HG03460 (cell line): ENCODE measurements around the gene NDOR1.

Experiments
- ATAC-seq: cut with Tn5 transposase; IDR thresholded peaks from one replicate; pipeline ENCODE4 v1.9.1; 2021; ENCODE audit not compliant: unreplicated experiment

NDOR1 gene

DNA sequence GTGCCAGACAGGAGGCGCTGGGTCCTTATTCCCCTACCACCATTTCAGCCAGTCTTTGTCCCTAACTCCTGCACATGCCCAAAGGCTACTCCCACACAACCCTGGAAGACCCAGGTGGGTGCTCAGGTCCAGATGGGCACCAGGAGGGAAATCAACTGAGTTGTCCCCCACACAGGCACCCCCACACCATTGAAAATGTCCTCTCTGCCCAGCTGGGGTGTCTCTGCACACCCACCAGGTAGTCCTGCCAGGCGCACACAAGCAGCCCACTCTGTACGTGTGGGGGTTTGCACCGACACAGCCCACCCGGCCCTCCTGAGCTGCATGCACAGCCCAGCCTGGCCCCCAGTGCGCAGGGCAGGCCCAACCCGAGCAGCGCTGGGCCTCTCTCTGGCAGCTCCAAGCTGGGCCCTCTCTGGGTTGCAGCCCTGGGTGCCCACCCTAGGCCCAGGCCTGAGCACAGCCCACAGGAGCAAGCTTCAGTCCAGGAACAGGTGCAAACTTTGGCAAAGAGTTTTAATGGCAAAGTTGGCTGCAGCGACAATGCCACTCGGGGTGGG lies 14.3 kb downstream of the NDOR1 start:
- no peak for ATAC-seq

GRCh38 chr9:137220317-137221094 lies 15.0 kb downstream of the NDOR1 start:
- ATAC-seq = no peak

- ATAC-seq = no peak
These were observed 15.6 kb downstream of the NDOR1 start for GRCh38 chr9:137221095-137221505.

GRCh38 chr9:137221506-137222111 lies 16.1 kb downstream of the NDOR1 start:
- ATAC-seq = no peak

DNA sequence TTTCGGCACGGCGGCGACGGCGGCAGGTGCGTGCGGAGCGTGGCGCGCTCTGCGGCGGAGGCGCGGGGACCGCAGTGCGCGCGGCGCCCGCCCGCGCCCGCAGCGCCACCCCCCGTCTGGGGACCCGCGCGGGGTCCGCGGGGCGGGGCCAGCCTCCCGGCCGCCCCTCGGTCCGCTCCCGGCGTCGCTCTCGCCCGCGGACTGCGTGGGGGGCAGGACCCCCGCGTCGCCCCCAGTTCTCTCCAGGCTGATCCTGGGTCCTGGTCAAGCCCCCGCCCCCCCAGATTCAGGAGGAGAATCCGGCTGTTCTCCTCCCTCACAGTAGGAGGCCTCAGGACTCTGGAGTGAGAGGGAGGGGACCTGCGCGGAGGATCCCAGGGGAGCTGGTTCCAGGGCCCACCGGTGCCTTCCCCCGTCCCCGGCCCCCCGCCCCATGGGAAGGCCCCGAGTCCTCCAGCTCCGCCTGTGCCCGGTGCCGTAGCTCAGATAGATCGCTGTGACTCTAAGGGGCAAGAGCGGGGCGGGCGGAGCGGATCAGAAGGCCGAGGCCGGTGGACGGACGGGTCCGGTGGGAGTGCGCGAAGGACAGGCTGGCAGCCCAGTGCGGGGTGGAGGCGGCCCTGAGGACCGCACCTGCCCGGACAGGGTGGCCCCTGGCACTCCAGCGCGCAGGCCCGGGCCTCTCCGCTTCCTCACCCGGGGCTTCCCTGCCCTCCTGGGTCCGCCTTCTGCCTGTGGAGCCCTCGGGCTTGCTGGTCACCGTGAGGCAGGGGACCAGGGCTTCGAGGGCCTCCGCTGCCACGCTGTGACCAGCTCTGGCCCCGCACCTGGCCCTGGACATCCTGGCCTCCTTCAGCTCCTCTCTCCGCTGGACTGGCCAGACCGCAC lies 16.9 kb downstream of the NDOR1 start, which contains the start of gene RNF208:
RNF208 (minus strand) TSS at position 51 of the 888 bp plus-strand sequence. CDS start 1,028 bp downstream, outside the sequence.
- ATAC-seq = no peak

- peak; percentile 65 for ATAC-seq
These were observed 17.8 kb downstream of the NDOR1 start for GRCh38 chr9:137223078-137223970.

GRCh38 chr9:137224830-137225694 lies 19.6 kb downstream of the NDOR1 start, which contains the start of gene CYSRT1:
Gene CYSRT1 (plus strand): TSS chr9:137225174. CDS start chr9:137225622, 448 bp downstream.
- no peak for ATAC-seq

DNA sequence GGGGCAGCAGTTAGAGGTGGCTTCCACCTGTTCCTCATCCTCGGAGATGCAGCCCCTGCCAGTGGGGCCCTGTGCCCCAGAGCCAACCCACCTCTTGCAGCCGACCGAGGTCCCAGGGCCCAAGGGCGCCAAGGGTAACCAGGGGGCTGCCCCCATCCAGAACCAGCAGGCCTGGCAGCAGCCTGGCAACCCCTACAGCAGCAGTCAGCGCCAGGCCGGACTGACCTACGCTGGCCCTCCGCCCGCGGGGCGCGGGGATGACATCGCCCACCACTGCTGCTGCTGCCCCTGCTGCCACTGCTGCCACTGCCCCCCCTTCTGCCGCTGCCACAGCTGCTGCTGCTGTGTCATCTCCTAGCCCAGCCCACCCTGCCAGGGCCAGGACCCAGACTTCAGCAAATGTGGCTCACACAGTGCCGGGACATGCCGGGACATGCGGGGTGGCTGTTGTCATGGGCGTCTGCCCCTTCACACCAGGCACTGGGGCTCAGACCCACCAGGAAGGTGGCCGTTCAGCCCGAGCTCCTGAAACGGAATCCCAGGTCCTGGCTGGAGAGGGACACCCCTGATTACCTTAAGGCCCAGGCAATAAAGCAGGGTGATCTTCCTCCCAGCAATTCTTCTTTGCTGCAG lies 20.3 kb downstream of the NDOR1 start:
- no peak for ATAC-seq

DNA sequence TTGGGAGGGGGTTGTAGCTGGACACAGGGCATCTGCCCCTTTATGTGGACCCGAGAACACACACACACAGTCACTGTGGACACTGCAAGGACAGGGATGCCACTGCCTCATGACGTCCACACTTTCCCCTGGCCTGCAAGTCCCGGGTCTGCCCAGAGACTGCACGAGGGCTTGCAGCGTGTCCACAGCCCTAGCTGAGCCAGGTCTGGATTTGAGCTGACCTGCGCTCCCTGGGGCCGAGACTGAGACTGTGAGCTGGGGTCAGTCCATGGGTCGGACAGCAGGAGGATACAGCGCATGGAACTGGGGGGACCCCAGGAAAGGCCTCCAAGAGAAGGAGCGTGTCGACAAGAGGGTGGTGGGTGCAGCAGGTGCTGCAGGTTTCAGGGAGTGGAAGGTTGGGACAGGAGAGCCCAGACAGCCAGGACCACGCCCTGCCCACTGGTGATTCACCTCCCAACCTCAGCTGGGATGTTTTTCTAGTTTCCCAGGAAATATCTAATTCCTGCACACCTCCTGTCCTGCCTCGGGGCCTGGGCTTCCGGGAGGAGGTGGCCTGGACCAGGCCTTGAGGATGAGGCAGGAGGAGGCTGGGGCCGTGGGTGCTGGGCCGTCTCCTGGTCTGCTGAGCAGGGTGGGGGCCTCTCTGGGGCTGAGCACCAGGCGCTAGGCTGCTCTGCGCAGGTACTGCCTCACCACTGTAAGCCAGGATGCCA lies 21.0 kb downstream of the NDOR1 start:
- ATAC-seq = no peak

- ATAC-seq = no peak
These were observed 21.8 kb downstream of the NDOR1 start, which contains the start of gene RNF224 for GRCh38 chr9:137227054-137227852. Gene RNF224 (plus strand): TSS chr9:137227502. CDS start chr9:137228336, 834 bp downstream.

DNA sequence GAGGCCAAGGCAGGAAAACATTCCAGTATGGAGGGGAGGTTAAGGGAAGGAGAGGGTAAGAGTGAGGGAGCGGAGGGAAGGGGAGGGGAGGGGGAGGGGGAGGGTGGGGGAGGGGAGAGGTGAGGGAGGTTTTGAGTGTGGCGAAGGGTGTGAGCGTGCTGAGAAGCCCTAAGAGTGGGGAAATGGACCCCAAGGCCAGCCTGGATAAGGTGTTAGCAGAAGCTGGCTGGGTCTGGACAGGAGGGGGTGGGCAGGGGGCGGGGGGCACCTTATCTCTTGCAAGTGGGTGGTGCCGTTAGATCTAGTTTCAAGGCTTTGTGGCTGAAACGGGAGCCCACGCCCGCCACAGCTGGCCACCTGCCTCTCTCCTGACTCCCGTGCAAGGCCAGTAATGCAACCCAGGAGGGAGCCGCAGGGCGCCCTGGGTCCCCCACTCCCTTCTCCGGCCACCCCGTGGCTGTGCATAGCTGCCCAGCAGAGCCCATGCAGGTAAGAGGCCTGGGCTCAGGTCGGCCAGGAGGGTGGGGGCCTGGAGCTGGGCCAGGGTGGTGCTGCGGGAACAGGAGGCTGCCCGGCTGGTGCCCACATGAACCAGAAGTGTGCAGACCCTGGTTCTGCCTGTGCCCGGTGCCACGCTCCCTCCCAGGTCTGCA lies 22.5 kb downstream of the NDOR1 start:
- no peak for ATAC-seq

- ATAC-seq = no peak
These were observed 23.0 kb downstream of the NDOR1 start for GRCh38 chr9:137228506-137228967.

DNA sequence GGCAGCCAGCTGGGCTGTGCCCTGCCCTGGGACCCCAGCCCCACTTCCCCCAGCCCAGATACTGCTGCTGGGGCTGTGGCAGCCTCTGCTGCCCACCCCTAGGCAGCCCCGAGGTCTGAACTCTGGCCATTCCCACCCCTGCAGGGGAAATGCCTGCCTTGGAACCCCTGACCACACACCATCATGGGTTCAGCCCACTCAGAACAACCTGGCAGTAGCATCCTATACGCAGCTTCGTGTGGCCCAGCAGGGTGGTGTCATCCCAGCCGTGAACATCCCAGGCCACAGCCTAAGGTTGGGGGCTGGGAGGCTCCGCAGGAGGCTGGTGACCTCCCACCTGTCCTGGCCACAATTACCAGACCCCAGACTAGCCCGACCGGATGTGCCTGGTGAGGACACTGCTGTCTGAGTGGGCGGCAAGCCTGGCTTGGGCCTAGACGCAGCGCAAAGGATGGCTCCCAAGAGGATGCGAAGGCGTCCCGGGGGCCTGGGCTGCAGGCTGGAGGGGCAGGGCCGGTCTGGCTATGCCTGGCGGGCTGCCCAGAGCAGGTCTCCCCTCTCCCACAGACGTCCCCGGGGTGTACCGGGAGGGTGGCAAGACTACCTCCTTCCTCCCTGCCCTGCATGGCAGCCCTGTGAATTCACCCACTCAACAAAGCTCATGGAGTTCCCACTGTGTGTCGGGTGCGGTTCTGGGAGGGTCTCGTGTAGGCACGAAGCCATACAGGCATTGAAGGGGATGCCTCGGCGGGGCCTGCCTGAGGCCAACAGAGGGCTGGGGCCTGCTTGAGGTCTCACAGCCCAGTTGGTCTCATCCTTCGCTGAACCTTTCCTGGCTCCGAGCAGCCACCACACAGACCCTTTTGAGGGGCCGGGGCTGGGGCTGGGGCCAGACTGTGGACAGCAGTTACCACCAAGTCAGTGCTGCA lies 23.7 kb downstream of the NDOR1 start:
- ATAC-seq = no peak

- ATAC-seq = no peak
These were observed 24.6 kb downstream of the NDOR1 start for GRCh38 chr9:137229903-137230704.
